WTC11 (cell line): Measurements from ENCODE around the gene PSMG4.

ENCODE experiments used
- CTCF ChIP-seq: fragments of 200-600 bp; IDR thresholded peaks from 2 replicates; pipeline ENCODE4 v1.8.0; 2022; ENCODE audit warnings: antibody characterized with exemption
- E2F4 ChIP-seq: sonication (generic); formaldehyde crosslinking; IDR thresholded peaks from 2 replicates; pipeline ENCODE4 v1.8.1; 2022; ENCODE audit warnings: low read depth, mild to moderate bottlenecking, moderate library complexity, missing genetic modification reagents, borderline replicate concordance
- EMX1 ChIP-seq: fragments of 250-450 bp; sonication (Bioruptor Pico); IDR thresholded peaks from 2 replicates; pipeline ENCODE4 v1.8.0; 2021; ENCODE audit warnings: mild to moderate bottlenecking
- FOXP4 ChIP-seq: sonication (generic); formaldehyde crosslinking; IDR thresholded peaks from 2 replicates; pipeline ENCODE4 v1.8.0; 2022; ENCODE audit warnings: mild to moderate bottlenecking, missing genetic modification reagents
- MLX ChIP-seq: sonication (generic); formaldehyde crosslinking; IDR thresholded peaks from 2 replicates; pipeline ENCODE4 v1.8.1; 2023; ENCODE audit warnings: mild to moderate bottlenecking, missing genetic modification reagents, moderate library complexity
- MXD4 ChIP-seq: fragments of 250-450 bp; sonication (Bioruptor Pico); IDR thresholded peaks from 2 replicates; pipeline ENCODE4 v1.8.0; 2021; ENCODE audit warnings: mild to moderate bottlenecking, moderate library complexity, borderline replicate concordance
- NR2C2 ChIP-seq: sonication (generic); formaldehyde crosslinking; IDR thresholded peaks from 2 replicates; pipeline ENCODE4 v1.8.0; 2022; ENCODE audit warnings: mild to moderate bottlenecking, missing genetic modification reagents
- SP1 ChIP-seq: sonication (generic); formaldehyde crosslinking; conservative IDR thresholded peaks from 2 replicates; pipeline ENCODE4 v1.8.1; 2022; ENCODE audit warnings: missing genetic modification reagents
- STAT6 ChIP-seq: sonication (generic); formaldehyde crosslinking; conservative IDR thresholded peaks from 2 replicates; pipeline ENCODE4 v1.8.1; 2023; ENCODE audit warnings: mild to moderate bottlenecking, low read depth, missing genetic modification reagents, moderate library complexity
- USF1 ChIP-seq: sonication (generic); formaldehyde crosslinking; IDR thresholded peaks from 2 replicates; pipeline ENCODE4 v1.8.0; 2022; ENCODE audit warnings: mild to moderate bottlenecking, missing genetic modification reagents
- ZBTB21 ChIP-seq: sonication (generic); formaldehyde crosslinking; IDR thresholded peaks from 2 replicates; pipeline ENCODE4 v1.8.1; 2023; ENCODE audit warnings: mild to moderate bottlenecking, missing genetic modification reagents, borderline replicate concordance
- ZMAT4 ChIP-seq: fragments of 250-450 bp; sonication (Bioruptor Pico); IDR thresholded peaks from 2 replicates; pipeline ENCODE4 v1.9.0; 2021; ENCODE audit warnings: mild to moderate bottlenecking
- ZNF423 ChIP-seq: fragments of 250-450 bp; sonication (Bioruptor Pico); IDR thresholded peaks from 2 replicates; pipeline ENCODE4 v2.1.2; 2022; ENCODE audit warnings: mild to moderate bottlenecking, moderate library complexity
- ZNF512 ChIP-seq: sonication (generic); formaldehyde crosslinking; IDR thresholded peaks from 2 replicates; pipeline ENCODE4 v1.8.1; 2022; ENCODE audit warnings: missing genetic modification reagents, borderline replicate concordance

GRCh38 chr6:3239110-3239830, 19.5 kb upstream of the PSMG4 start:
- no peak for TF ChIP-seq STAT6 (CRISPR knock-in tag)
- TF ChIP-seq EMX1 (CRISPR knock-in tag), result no peak
- no peak for TF ChIP-seq CTCF
- TF ChIP-seq MXD4 (CRISPR knock-in tag), result no peak
- no peak for TF ChIP-seq FOXP4 (CRISPR knock-in tag)
- TF ChIP-seq USF1, result no peak
- no peak for TF ChIP-seq ZMAT4
- no peak for TF ChIP-seq ZNF423
- TF ChIP-seq MLX (CRISPR knock-in tag), result no peak
- no peak for TF ChIP-seq E2F4 (CRISPR knock-in tag)
- TF ChIP-seq SP1 (CRISPR knock-in tag), result no peak
- no peak for TF ChIP-seq ZBTB21 (CRISPR knock-in tag)
- no peak for TF ChIP-seq NR2C2
- no peak for TF ChIP-seq ZNF512 (CRISPR knock-in tag)
